HUES6 (cell line): Measurements from ENCODE around the gene FANCG.
A peak's percentile ranks its signal among the peaks of the same experiment; 100 is the strongest.

Source experiments
- H3K27ac ChIP-seq: 2 replicates; pipeline ENCODE4 v1.7.0; 2013; ENCODE audit warnings: low read depth, mild to moderate bottlenecking, low read length, inconsistent platforms
- H3K27me3 ChIP-seq: 2 replicates; pipeline ENCODE4 v1.6.1; 2013; ENCODE audit warnings: low read length; ENCODE audit not compliant: control insufficient read depth, insufficient read depth
- H3K36me3 ChIP-seq: 2 replicates; pipeline ENCODE4 v1.6.1; 2013; ENCODE audit warnings: low read length; ENCODE audit not compliant: control insufficient read depth, insufficient read depth
- H3K4me1 ChIP-seq: 2 replicates; pipeline ENCODE4 v1.6.1; 2013; ENCODE audit warnings: low read length; ENCODE audit not compliant: control insufficient read depth, insufficient read depth
- H3K4me3 ChIP-seq: 2 replicates; pipeline ENCODE4 v1.5.1; 2013; ENCODE audit warnings: low read depth, low read length
- H3K9ac ChIP-seq: one replicate; pipeline ENCODE4 v1.6.1; 2013; ENCODE audit warnings: mild to moderate bottlenecking, low read length
- H3K9me3 ChIP-seq: 2 replicates; pipeline ENCODE4 v1.6.1; 2013; ENCODE audit warnings: low read depth, low read length; ENCODE audit not compliant: control insufficient read depth, insufficient read depth

The FANCG gene

DNA sequence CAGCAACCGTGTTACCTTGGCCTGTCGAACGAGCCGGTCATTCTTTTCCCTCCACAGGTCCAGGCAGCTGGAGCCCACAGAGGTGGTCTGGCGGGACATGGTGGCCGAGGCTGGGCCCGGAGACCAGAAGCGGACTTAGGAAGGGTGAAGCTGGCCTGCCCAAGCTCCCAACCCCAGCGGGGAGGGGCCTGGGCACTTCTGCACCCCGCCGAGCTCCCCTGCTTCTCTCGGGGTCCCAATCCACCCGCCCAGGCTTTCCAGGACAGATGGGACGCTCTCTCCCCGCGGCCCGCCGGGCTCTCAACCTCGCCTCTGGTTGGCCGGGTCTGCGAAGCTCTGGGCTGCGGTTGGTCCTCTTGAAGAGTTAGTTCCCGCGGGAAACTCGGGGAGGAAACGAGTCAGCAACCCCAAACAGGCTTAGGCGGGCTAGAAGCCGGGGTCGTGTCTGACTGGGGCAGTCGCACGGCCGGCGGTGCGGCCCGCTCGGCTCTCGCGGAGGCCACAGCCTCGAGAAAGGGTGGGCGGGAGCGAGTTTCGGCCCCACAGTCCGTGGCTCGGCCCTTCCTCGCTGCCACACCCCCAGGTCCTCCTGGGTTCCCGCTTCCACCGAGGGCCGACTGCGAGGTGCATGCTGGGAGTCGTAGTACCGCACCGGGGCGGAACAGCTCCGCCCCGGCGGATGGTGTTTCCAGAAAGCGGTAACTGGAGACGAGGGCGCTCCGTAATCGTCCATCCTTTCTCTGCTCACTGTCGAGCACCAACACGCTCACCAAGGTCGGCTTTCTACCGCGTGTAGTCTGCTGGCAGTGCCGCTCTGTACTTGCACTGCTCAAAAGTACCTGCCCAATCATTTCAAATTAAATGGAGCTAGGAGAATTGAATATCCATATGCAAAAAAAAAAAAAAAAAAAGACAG lies at the start of gene FANCG:
Gene FANCG (minus strand): TSS at position 517 of the 916 bp plus-strand sequence. CDS start 418 bp downstream, at position 99.
- H3K9ac ChIP-seq = peak within 1 kb of the TSS; percentile 88
- H3K27ac ChIP-seq = peak within 1 kb of the TSS; percentile 78
- H3K36me3 ChIP-seq = peaks cover 36% of the 10 kb centered on the region
- H3K4me3 ChIP-seq = peak within 1 kb of the TSS; percentile 91
- no peaks in the 10 kb centered on the region for H3K9me3 ChIP-seq
- no peaks in the 10 kb centered on the region for H3K27me3 ChIP-seq
- H3K4me1 ChIP-seq = peaks cover 4% of the 10 kb centered on the region; the same call in 1 of the 2 replicates

DNA sequence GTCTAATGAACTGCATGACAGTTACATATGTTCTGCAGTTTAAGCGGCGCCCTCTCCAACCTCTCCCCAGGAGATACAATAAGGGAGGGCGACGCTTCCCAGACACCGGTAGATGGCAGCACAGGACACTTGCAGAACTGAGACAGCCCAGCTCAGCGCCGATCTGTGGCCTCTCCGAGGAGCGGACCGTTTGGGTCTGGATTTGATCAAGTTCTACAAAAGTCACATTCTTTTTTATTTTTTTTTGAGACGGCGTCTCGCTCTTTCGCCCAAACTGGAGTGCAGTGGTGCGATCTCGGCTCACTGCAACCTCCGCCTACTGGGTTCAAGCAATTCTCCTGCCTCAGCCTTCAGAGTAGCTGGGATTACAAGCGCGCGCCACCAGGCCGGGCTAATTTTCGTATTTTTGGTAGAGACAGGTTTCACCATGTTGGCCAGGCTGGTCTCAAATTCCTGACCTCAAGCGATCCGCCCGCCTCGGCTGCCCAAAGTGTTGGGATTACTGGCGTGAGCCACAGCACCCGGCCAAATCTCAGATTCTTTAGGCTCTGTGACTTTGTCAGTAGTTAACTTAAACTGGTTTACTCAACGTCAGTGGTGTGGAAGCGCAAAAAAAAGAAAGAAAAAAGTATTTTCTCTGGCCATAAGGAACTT lies 37.3 kb upstream of the FANCG start:
- H3K27ac ChIP-seq = no peak overlapping the region
- H3K4me3 ChIP-seq = peak overlapping the region; percentile 63
- peak overlapping the region; percentile 65 for H3K9ac ChIP-seq
- H3K36me3 ChIP-seq = no peaks in the 10 kb centered on the region
- H3K9me3 ChIP-seq = no peaks in the 10 kb centered on the region
- H3K4me1 ChIP-seq = peaks cover 24% of the 10 kb centered on the region
- H3K27me3 ChIP-seq = no peaks in the 10 kb centered on the region

GRCh38 chr9:35116539-35116897 lies 36.8 kb upstream of the FANCG start:
- H3K36me3 ChIP-seq = no peaks in the 10 kb centered on the region
- peaks cover 27% of the 10 kb centered on the region for H3K4me1 ChIP-seq
- H3K9ac ChIP-seq = peak overlapping the region; percentile 12

GRCh38 chr9:35115680-35116538 lies 36.2 kb upstream of the FANCG start, which contains the start of gene ATOSB:
ATOSB (minus strand) TSS chr9:35115862; CDS start chr9:35108274, 7,588 bp downstream.
- no peaks in the 10 kb centered on the region for H3K27me3 ChIP-seq
- peak within 1 kb of the TSS; percentile 69 for H3K9ac ChIP-seq
- peaks cover 27% of the 10 kb centered on the region for H3K4me1 ChIP-seq
- H3K27ac ChIP-seq = peak within 1 kb of the TSS; percentile 15; the same call in 1 of the 2 replicates
- H3K36me3 ChIP-seq = no peaks in the 10 kb centered on the region
- H3K9me3 ChIP-seq = no peaks in the 10 kb centered on the region
- H3K4me3 ChIP-seq = peak within 1 kb of the TSS; percentile 98

More at GRCh38 chr9:35116539-35116897, 36.8 kb upstream of the FANCG start:
- H3K27me3 ChIP-seq = no peaks in the 10 kb centered on the region
- no peak overlapping the region for H3K27ac ChIP-seq
- H3K4me3 ChIP-seq = peak overlapping the region; percentile 63
- H3K9me3 ChIP-seq = no peaks in the 10 kb centered on the region

DNA sequence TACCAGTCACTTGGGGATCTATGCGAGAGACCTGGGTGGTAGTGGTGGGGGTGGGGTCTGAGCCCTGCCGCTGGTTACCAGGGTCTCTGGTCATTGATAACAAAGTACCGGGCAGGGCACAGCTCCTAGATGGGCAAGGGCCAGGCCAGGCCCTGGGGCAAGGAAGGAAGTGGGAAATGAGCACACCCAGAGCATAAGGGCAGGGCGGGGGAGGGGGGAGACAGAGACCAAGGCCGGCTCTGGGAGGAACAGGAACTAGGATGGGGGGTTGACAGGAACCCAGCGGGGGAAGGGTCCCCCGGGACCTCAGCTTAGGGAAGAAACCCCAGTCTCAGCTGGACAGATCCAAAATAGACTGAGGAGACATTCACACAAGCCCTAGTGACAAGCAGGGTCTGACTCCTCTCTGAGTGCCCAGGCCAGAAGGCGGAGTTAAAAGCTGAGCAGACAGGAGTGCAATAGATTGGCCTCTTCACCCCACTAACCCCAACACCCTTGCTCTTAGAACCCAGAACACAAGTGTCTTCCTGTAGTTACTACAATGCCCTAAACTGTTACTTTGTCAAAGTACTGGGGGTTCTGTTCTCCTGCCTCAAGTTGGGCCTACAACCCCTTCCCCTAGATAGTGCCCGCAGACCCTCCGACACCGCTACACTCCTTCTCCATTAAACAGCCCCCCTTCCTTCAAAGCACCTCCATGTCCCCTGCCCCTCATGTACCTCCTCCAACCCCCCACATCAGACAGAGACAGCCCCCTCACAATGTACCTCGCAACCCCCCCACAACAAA lies 35.3 kb upstream of the FANCG start:
- no peaks in the 10 kb centered on the region for H3K9me3 ChIP-seq
- H3K4me3 ChIP-seq = peak overlapping the region; percentile 98
- H3K27ac ChIP-seq = peak overlapping the region; percentile 15; the same call in 1 of the 2 replicates
- peak overlapping the region; percentile 69 for H3K9ac ChIP-seq
- H3K27me3 ChIP-seq = no peaks in the 10 kb centered on the region
- no peaks in the 10 kb centered on the region for H3K36me3 ChIP-seq
- peaks cover 36% of the 10 kb centered on the region for H3K4me1 ChIP-seq

DNA sequence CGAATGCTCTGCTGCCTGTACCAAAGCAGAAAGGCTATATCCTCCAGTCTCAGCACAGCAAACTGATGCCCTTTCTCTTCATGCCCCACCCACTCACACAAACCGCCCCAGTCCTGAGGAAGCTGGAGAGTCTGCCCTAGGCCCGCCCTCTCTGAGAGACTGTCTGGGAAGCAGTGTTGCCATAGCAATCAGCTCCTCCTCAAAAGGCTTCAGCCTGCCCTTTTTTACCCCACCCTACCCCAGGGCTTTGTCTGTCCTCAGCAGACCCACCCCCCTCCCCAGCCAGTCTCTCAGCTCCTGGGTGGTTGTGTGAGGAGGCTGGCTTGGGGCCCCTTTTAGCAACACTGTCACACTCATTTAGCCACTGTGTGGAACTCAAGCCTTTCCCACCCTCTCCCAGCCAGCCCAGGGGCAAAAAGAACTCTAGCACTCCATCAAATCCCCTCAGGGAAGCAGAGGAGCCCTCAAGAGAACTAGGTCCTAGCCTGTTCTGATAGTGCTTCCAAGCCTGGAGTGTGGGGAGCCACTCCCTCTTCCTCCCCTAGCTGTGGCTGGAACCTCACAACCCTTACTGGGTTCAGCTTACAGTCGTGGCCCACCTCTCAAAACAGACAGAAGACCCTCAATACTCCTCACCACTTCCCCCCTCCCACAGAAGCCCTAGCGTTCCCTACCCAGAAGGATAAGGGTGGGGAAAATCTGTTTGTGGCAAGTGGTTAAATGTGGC lies 34.5 kb upstream of the FANCG start:
- H3K4me1 ChIP-seq = peaks cover 36% of the 10 kb centered on the region
- no peaks in the 10 kb centered on the region for H3K9me3 ChIP-seq
- no peaks in the 10 kb centered on the region for H3K36me3 ChIP-seq
- H3K9ac ChIP-seq = peak overlapping the region; percentile 69
- peak overlapping the region; percentile 98 for H3K4me3 ChIP-seq
- peak overlapping the region; percentile 15; the same call in 1 of the 2 replicates for H3K27ac ChIP-seq
- no peaks in the 10 kb centered on the region for H3K27me3 ChIP-seq

DNA sequence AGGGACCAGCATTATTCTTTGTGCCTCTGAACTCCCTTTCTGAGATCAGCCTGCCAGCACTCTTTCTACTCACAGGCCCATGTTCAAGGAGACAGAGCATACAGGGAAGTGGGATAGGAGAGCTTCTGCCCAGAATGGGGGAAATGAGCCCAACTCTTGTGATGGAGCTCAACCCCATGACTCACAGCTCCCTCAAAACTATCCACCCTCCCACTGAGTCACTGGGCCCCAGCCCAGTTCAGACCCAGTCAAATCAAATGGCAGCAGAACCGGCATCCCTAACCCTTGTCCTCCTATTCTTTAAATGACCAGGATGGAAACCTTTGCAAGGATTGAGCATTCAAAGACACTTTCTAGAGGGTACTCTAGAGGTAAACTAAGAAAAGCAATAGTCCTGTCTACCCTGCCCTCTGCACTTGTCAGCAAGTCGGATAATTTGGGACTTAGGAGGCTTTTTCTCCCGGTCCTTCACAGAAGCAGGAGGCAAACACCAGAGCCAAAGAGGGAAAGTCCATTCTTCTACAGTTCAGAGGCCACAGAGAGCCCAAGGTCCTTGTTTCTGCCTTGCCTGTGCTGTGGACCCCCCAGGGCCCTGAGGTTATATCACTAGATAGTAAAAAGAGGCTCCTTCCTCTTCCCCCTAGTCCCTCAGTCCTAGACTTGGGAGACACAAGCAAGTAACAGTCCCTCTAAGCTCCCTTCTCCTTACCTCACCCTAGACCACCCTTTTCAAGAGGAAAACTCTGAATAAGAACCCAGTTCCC lies 32.7 kb upstream of the FANCG start:
- peak overlapping the region; percentile 43; the same call in 1 of the 2 replicates for H3K4me3 ChIP-seq
- no peak overlapping the region for H3K27ac ChIP-seq
- H3K9ac ChIP-seq = no peak overlapping the region
- no peaks in the 10 kb centered on the region for H3K9me3 ChIP-seq
- H3K36me3 ChIP-seq = peaks cover 4% of the 10 kb centered on the region; the same call in 1 of the 2 replicates
- no peaks in the 10 kb centered on the region for H3K27me3 ChIP-seq
- H3K4me1 ChIP-seq = peaks cover 35% of the 10 kb centered on the region

DNA sequence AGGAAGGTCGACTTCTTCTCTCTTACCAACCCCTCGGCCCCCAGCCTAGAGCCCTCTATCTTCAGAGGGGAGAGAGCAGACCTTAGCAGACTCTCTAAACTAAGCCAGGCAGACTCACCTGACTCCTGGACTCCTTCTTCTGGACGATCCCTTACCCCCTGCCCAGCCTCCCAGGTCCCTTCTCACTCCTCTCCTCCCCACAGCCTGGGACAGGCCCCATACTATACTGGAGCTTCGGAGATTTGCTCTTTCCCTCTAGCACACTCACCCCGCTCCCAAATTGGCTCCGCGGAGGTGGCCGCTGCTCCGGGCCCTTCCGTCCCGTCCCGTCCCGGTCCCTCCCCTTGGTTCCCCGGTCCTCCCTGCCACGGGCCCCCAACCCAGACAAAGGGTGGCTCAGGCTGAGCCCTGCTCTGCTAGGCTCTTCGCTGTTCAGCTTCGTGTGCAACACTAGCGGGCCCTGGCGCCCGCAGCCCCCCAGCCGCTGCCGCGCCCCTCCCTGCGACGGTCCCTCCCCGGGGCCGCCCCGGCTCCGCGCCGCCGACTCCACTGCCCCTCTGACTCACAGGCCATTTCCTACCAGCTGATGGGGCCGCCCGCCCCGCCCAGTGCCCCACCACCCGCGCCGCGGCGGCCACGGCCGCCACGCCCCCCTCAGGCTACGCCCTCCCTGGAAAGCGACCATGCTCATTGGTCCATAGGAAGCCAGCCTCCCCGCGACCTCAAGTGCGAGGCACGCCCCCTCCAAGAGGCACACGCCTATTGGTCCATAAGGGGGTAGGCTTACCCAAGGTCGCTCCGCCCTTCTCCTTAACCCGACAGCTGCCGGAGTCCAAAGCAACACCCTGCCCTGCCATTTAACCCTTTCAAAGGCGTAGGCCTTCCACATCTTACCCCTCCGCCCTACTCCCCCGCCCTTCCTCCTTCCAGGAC lies 31.5 kb upstream of the FANCG start:
- Histone ChIP-seq H3K4me3 (peak overlapping the region; percentile 74), H3K9ac (peak overlapping the region; percentile 69), H3K27me3 (no peaks in the 10 kb centered on the region), H3K36me3 (peaks cover 11% of the 10 kb centered on the region; the same call in 1 of the 2 replicates), H3K9me3 (no peaks in the 10 kb centered on the region), H3K4me1 (peaks cover 30% of the 10 kb centered on the region), H3K27ac (no peak overlapping the region)
